Lung (tissue), 12 donors: ENCODE data around the gene SDK2. TPM values are rescaled to one million over a fixed set of nuclear protein-coding genes. Genes with fewer than 3 reads are reported as not detected.

ENCODE experiments used
- ATAC-seq: fragments of 200-7000 bp; cut with Tn5 transposase; one replicate; pipeline ENCODE4 v1.9.1; 2020; ENCODE audit warnings: moderate number of reproducible peaks; ENCODE audit not compliant: insufficient read depth, low FRiP score
- DNase-seq, 3 donors: peaks; one replicate each; pipeline ENCODE4 v3.0.0-alpha.2; 2013 to 2017
- H3K27ac ChIP-seq, 2 donors: one replicate each; pipeline ENCODE4 v1.5.1; 2013; ENCODE audit warnings: mild to moderate bottlenecking in 2 of 2, moderate library complexity in 2 of 2, control low read depth in 1 of 2, inconsistent platforms in 1 of 2, low read depth in 1 of 2, low read length in 1 of 2
- H3K27me3 ChIP-seq, 3 donors: one replicate each; pipeline ENCODE4 v1.5.1; 2013; ENCODE audit warnings: low read length in 2 of 3; ENCODE audit not compliant: control insufficient read depth in 3 of 3, insufficient read depth in 3 of 3
- H3K36me3 ChIP-seq, 4 donors: one replicate each; pipeline ENCODE4 v1.5.1; 2013; ENCODE audit warnings: low read length in 4 of 4, mild to moderate bottlenecking in 1 of 4, moderate library complexity in 1 of 4; ENCODE audit not compliant: control insufficient read depth in 4 of 4, insufficient read depth in 4 of 4
- H3K4me1 ChIP-seq, 5 donors: one replicate each; pipeline ENCODE4 v1.5.1; 2013; ENCODE audit warnings: low read length in 5 of 5, mild to moderate bottlenecking in 2 of 5, moderate library complexity in 1 of 5; ENCODE audit not compliant: control insufficient read depth in 5 of 5, insufficient read depth in 5 of 5
- H3K4me3 ChIP-seq: one replicate; pipeline ENCODE4 v1.5.1; 2013; ENCODE audit warnings: mild to moderate bottlenecking, control low read depth, moderate library complexity
- H3K9ac ChIP-seq, 2 donors: one replicate each; pipeline ENCODE4 v1.5.1; 2013; ENCODE audit warnings: low read length in 2 of 2, control low read depth in 1 of 2; ENCODE audit not compliant: insufficient read depth in 1 of 2
- H3K9me3 ChIP-seq, 4 donors: one replicate each; pipeline ENCODE4 v1.5.1; 2013; ENCODE audit warnings: low read length in 3 of 4, mild to moderate bottlenecking in 1 of 4, moderate library complexity in 1 of 4; ENCODE audit not compliant: control insufficient read depth in 4 of 4, insufficient read depth in 3 of 4
- WGBS, 2 donors: extraction: QIAGEN DNeasy Blood & Tissue Kit; methylation state at CpG; one replicate each; pipeline ENCODE4 v1.1.7; 2013; 5-methylcytosine and 5-hydroxymethylcytosine counted together
- polyA plus RNA-seq, 2 donors: library from polyadenylated mRNA; stranded (reverse); fragments of 200-250 nt; gene quantifications; one replicate each; pipeline ENCODE4 v1.2.1, GENCODE V29; 2013
- total RNA-seq, 2 donors: library from RNA; depleted of rRNA in 1 of 2; stranded (reverse); fragments of >200 nt in 1 of 2; gene quantifications; one replicate each; pipeline ENCODE4 v1.2.1, GENCODE V29; 2014 to 2021
- TF ChIP-seq, protein P1 (sequence below): IDR thresholded peaks from 2 replicates; pipeline ENCODE4 v1.5.1; 2012; ENCODE audit warnings: mild to moderate bottlenecking; ENCODE audit errors: control extremely low read depth, extremely low read depth
- donor health status: control.
- donor health status: control.
- donor health status: Bipolar disorder and iron deficiency.
- donor health status: healthy.
- donor health status: DM: yes; HTN: yes; CAD: no.

Gene SDK2
- total and polyA plus RNA-seq, 4 donors: 0.91 to 41.7 (median 4.3) TPM

- no peak for ATAC-seq
- DNase-seq: no peak
- WGBS, 2 donors: 84 to 91% methylated on average over 7 of the region's 7 CpGs
These were observed 204.6 kb downstream of the SDK2 start for GRCh38 chr17:73439597-73439996.

GRCh38 chr17:73437826-73438225, 206.4 kb downstream of the SDK2 start:
- Histone ChIP-seq H3K9me3 (peaks cover 0 to 4% (median 0%) of the 10 kb centered on the region in 4 donors), H3K36me3 (no peaks in the 10 kb centered on the region), H3K4me3 (no peak overlapping the region), H3K9ac (no peak overlapping the region), H3K27ac (no peak overlapping the region), H3K27me3 (no peaks in the 10 kb centered on the region), H3K4me1 (no peaks in the 10 kb centered on the region)
- TF ChIP-seq, protein P1, sequence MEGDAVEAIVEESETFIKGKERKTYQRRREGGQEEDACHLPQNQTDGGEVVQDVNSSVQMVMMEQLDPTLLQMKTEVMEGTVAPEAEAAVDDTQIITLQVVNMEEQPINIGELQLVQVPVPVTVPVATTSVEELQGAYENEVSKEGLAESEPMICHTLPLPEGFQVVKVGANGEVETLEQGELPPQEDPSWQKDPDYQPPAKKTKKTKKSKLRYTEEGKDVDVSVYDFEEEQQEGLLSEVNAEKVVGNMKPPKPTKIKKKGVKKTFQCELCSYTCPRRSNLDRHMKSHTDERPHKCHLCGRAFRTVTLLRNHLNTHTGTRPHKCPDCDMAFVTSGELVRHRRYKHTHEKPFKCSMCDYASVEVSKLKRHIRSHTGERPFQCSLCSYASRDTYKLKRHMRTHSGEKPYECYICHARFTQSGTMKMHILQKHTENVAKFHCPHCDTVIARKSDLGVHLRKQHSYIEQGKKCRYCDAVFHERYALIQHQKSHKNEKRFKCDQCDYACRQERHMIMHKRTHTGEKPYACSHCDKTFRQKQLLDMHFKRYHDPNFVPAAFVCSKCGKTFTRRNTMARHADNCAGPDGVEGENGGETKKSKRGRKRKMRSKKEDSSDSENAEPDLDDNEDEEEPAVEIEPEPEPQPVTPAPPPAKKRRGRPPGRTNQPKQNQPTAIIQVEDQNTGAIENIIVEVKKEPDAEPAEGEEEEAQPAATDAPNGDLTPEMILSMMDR: no peak
- 91% methylated on average over 16 of the region's 16 CpGs for WGBS, 2 donors
- DNase-seq: no peak
- ATAC-seq: no peak

More at GRCh38 chr17:73439597-73439996, 204.6 kb downstream of the SDK2 start:
- no peak overlapping the region for H3K4me3 ChIP-seq
- H3K36me3 ChIP-seq: no peaks in the 10 kb centered on the region
- no peak overlapping the region for H3K27ac ChIP-seq
- H3K4me1 ChIP-seq: no peaks in the 10 kb centered on the region
- no peak overlapping the region for H3K9ac ChIP-seq
- H3K9me3 ChIP-seq: peaks cover 0 to 4% (median 0%) of the 10 kb centered on the region in 4 donors
- no peaks in the 10 kb centered on the region for H3K27me3 ChIP-seq
- TF ChIP-seq, protein P1: no peak

- no peak overlapping the region for H3K4me3 ChIP-seq
- ATAC-seq (no peak), DNase-seq (peak in 1 of 3 donors; percentile 1)
- no peaks in the 10 kb centered on the region for H3K4me1 ChIP-seq
- H3K9me3 ChIP-seq: peaks cover 0 to 4% (median 0%) of the 10 kb centered on the region in 4 donors
- no peaks in the 10 kb centered on the region for H3K27me3 ChIP-seq
- TF ChIP-seq, protein P1: no peak
- H3K36me3 ChIP-seq: peaks cover 0 to 3% (median 0%) of the 10 kb centered on the region in 4 donors
- 64 to 75% methylated on average over 10 of the region's 10 CpGs for WGBS, 2 donors
- H3K9ac ChIP-seq: no peak overlapping the region
- no peak overlapping the region for H3K27ac ChIP-seq
These were observed 207.3 kb downstream of the SDK2 start for GRCh38 chr17:73436954-73437353.

DNA sequence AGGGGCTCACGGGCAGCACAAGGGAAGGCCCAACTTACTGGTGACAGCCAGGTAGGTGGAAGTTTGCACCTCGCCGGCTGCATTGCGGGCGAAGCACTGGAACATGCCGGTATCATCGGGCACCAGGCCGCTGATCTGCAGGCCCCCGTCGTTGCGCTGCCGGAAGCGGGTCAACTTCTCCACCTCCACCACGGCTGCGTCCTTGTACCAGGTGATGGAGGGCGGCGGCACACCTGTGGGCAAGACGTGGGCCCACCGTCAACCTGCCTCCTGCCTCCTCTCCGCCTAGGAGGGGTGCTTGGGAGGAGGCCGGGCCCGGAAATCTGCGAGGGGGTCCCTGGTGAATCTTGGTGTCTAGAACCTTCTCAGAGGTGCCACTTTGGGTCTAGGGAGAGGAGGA, 208.8 kb downstream of the SDK2 start:
- Histone ChIP-seq H3K36me3 (peaks cover 0 to 3% (median 0%) of the 10 kb centered on the region in 4 donors), H3K4me1 (peaks cover 0 to 10% (median 0%) of the 10 kb centered on the region in 5 donors), H3K4me3 (no peak overlapping the region), H3K9ac (no peak overlapping the region), H3K27ac (no peak overlapping the region), H3K27me3 (no peaks in the 10 kb centered on the region), H3K9me3 (no peaks in the 10 kb centered on the region)
- TF ChIP-seq, protein P1: no peak
- no peak for DNase-seq
- 93 to 95% methylated on average over 23 of the region's 23 CpGs for WGBS, 2 donors
- no peak for ATAC-seq
